Mesenchymal stem cell (in vitro differentiated cells and primary cell): Measurements from ENCODE around the gene COL4A1.

Source experiments
- DNase-seq: peaks from one replicate; pipeline ENCODE4 v3.0.0-alpha.2; 2013
- H2AFZ ChIP-seq: one replicate; pipeline ENCODE4 v1.6.1; 2013; ENCODE audit warnings: low read depth, mild to moderate bottlenecking, control low read depth, inconsistent platforms, low read length, moderate library complexity
- H2AK5ac ChIP-seq: 2 replicates; pipeline ENCODE4 v1.6.1; 2013; ENCODE audit warnings: low read length, moderate library complexity, mild to moderate bottlenecking, inconsistent platforms; ENCODE audit not compliant: severe bottlenecking
- H2BK120ac ChIP-seq: one replicate; pipeline ENCODE4 v1.6.1; 2013; ENCODE audit warnings: low read depth, mild to moderate bottlenecking, inconsistent platforms, low read length, moderate library complexity
- H2BK12ac ChIP-seq, 2 experiments: one replicate each; pipeline ENCODE4 v1.6.1; 2013; ENCODE audit warnings: inconsistent platforms in 2 of 2, low read length in 2 of 2, mild to moderate bottlenecking in 2 of 2, moderate library complexity in 2 of 2, control low read depth in 1 of 2
- H2BK15ac ChIP-seq: one replicate; pipeline ENCODE4 v1.6.1; 2013; ENCODE audit warnings: mild to moderate bottlenecking, low read depth, inconsistent platforms; ENCODE audit not compliant: poor library complexity, severe bottlenecking
- H2BK5ac ChIP-seq: 2 replicates; pipeline ENCODE4 v1.6.1; 2013; ENCODE audit warnings: low read depth, mild to moderate bottlenecking, low read length, control low read depth, inconsistent platforms; ENCODE audit not compliant: poor library complexity, severe bottlenecking
- H3K14ac ChIP-seq, 2 experiments: one replicate each; pipeline ENCODE4 v1.6.1; 2013; ENCODE audit warnings: inconsistent platforms in 2 of 2, low read length in 2 of 2, control low read depth in 1 of 2, mild to moderate bottlenecking in 1 of 2, moderate library complexity in 1 of 2
- H3K18ac ChIP-seq, 2 experiments: one replicate each; pipeline ENCODE4 v1.6.1; 2013; ENCODE audit warnings: inconsistent platforms in 2 of 2, low read length in 2 of 2, control low read depth in 1 of 2, low read depth in 1 of 2, mild to moderate bottlenecking in 1 of 2
- H3K23ac ChIP-seq, 2 experiments: one replicate each; pipeline ENCODE4 v1.6.1; 2013; ENCODE audit warnings: inconsistent platforms in 2 of 2, low read length in 2 of 2, mild to moderate bottlenecking in 2 of 2, moderate library complexity in 2 of 2, control low read depth in 1 of 2
- H3K27ac ChIP-seq: 2 replicates; pipeline ENCODE4 v1.5.1; 2013; ENCODE audit warnings: mild to moderate bottlenecking, moderate library complexity, low read length, control low read depth, inconsistent platforms; ENCODE audit not compliant: poor library complexity, severe bottlenecking
- H3K27me3 ChIP-seq, 2 experiments: 2 replicates each; pipeline versions ENCODE4 v1.6.1 to v1.7.0; 2013; ENCODE audit warnings: low read length in 2 of 2, mild to moderate bottlenecking in 2 of 2, moderate library complexity in 2 of 2, control low read depth in 1 of 2, inconsistent platforms in 1 of 2; ENCODE audit not compliant: control insufficient read depth in 1 of 2, insufficient read depth in 1 of 2
- H3K36me3 ChIP-seq, 2 experiments: 2 replicates each; pipeline versions ENCODE4 v1.6.1 to v1.7.0; 2013; ENCODE audit warnings: low read length in 2 of 2, control low read depth in 1 of 2, inconsistent platforms in 1 of 2, low read depth in 1 of 2, mild to moderate bottlenecking in 1 of 2; ENCODE audit not compliant: insufficient read depth in 2 of 2, control insufficient read depth in 1 of 2
- H3K4ac ChIP-seq, 2 experiments: one replicate each; pipeline ENCODE4 v1.6.1; 2013; ENCODE audit warnings: inconsistent platforms in 2 of 2, low read length in 2 of 2, mild to moderate bottlenecking in 2 of 2, moderate library complexity in 2 of 2, control low read depth in 1 of 2, low read depth in 1 of 2
- H3K4me1 ChIP-seq: 2 replicates; pipeline ENCODE4 v1.6.1; 2013; ENCODE audit warnings: low read depth, low read length, control low read depth; ENCODE audit not compliant: control insufficient read depth, insufficient read depth
- H3K4me2 ChIP-seq: 2 replicates; pipeline ENCODE4 v1.6.1; 2013; ENCODE audit warnings: low read length, mild to moderate bottlenecking, inconsistent platforms; ENCODE audit not compliant: poor library complexity, severe bottlenecking
- H3K4me3 ChIP-seq, 2 experiments: 2 replicates each; pipeline versions ENCODE4 v1.5.1 to v1.7.0; 2013; ENCODE audit warnings: low read length in 2 of 2, mild to moderate bottlenecking in 2 of 2, control low read depth in 1 of 2, low read depth in 1 of 2; ENCODE audit not compliant: insufficient read depth in 1 of 2
- H3K79me1 ChIP-seq: replicated peaks from 2 replicates; pipeline ENCODE4 v1.6.1; 2013; ENCODE audit warnings: mild to moderate bottlenecking, control low read depth, low read length, inconsistent platforms; ENCODE audit not compliant: poor library complexity, severe bottlenecking
- H3K9ac ChIP-seq: 2 replicates; pipeline ENCODE4 v1.7.0; 2013; ENCODE audit warnings: mild to moderate bottlenecking, low read length, moderate library complexity
- H3K9me3 ChIP-seq: 2 replicates; pipeline ENCODE4 v1.7.0; 2013; ENCODE audit warnings: mild to moderate bottlenecking, low read length; ENCODE audit not compliant: control insufficient read depth
- H4K8ac ChIP-seq: one replicate; pipeline ENCODE4 v1.6.1; 2013; ENCODE audit warnings: inconsistent platforms, mild to moderate bottlenecking, low read length, moderate library complexity
- H4K91ac ChIP-seq: one replicate; pipeline ENCODE4 v1.6.1; 2013; ENCODE audit warnings: mild to moderate bottlenecking, low read length, inconsistent platforms
- WGBS: methylation state at CpG from one replicate; pipeline ENCODE4 v1.1.7; 2013; ENCODE audit warnings: mixed read lengths; 5-methylcytosine and 5-hydroxymethylcytosine counted together

The COL4A1 gene

DNA sequence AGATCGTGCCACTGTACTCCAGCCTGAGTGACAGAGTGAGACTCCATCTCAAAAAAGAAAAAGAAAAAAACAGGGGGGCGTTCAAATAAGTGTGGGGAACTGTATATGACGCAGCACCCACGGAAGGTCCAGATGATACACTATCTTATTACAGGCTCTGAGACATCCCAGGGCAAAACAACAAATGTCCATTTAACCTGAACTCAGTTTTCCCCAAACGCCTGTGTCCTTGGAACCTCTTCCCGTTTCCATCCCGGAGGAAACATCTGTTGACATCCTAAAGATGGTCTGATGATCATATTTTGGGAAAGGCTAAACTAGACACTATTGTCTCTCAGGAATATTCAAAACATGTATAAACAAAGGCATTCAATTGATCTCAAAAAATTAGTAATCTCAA lies 72.4 kb downstream of the COL4A1 start:
- Histone ChIP-seq H2AK5ac (no peak overlapping the region), H2BK15ac (no peak overlapping the region), H4K91ac (no peak overlapping the region), H3K79me1 (peaks cover 22% of the 10 kb centered on the region), H3K4me2 (no peak overlapping the region), H3K23ac (no peak overlapping the region), H3K4me1 (peaks cover 16% of the 10 kb centered on the region), H3K18ac (no peak overlapping the region), H2BK12ac (no peak overlapping the region), H3K27ac (no peak overlapping the region), H3K4me3 (no peak overlapping the region), H3K36me3 (peaks cover 0 to 35% of the 10 kb centered on the region in 2 experiments), H3K14ac (no peak overlapping the region), H2BK120ac (no peak overlapping the region), H4K8ac (no peak overlapping the region), H3K9ac (no peak overlapping the region), H3K27me3 (no peaks in the 10 kb centered on the region), H3K9me3 (no peaks in the 10 kb centered on the region), H2BK5ac (no peak overlapping the region), H3K4ac (no peak overlapping the region), H2AFZ (no peak overlapping the region)
- 97% methylated on average over 4 of the region's 7 CpGs for WGBS
- DNase-seq, result no peak

DNA sequence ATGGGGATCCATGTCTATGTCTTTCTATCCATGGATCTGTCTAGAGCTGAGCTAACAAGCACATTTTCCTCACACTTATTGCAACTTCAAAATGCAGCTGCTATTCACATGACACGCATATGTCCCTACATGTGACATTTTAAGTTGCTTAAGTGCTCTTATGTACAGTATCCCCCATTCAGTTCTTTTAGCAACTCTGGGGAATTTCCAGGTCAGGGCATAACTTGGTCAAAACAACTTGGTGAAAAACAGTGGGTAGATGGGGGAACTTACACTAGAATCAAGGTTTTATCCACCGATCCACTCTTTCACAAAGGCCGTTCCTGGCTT lies 73.0 kb downstream of the COL4A1 start:
- Histone ChIP-seq H2BK15ac (no peak overlapping the region), H2AK5ac (no peak overlapping the region), H3K23ac (no peak overlapping the region), H4K8ac (no peak overlapping the region), H3K9ac (peak overlapping the region; percentile 82), H3K18ac (no peak overlapping the region), H2BK12ac (no peak overlapping the region), H3K9me3 (no peaks in the 10 kb centered on the region), H3K36me3 (peaks cover 0 to 35% of the 10 kb centered on the region in 2 experiments), H3K4me3 (peak overlapping the region in 1 of 2 experiments; percentile 79), H3K27me3 (no peaks in the 10 kb centered on the region), H3K79me1 (peaks cover 22% of the 10 kb centered on the region), H2BK120ac (no peak overlapping the region), H4K91ac (no peak overlapping the region), H3K27ac (no peak overlapping the region), H3K4me2 (no peak overlapping the region), H2AFZ (no peak overlapping the region), H3K14ac (no peak overlapping the region), H3K4me1 (peaks cover 16% of the 10 kb centered on the region), H3K4ac (no peak overlapping the region), H2BK5ac (no peak overlapping the region)
- peak; percentile 55 for DNase-seq
- 77% methylated on average over 3 of the region's 3 CpGs for WGBS

DNA sequence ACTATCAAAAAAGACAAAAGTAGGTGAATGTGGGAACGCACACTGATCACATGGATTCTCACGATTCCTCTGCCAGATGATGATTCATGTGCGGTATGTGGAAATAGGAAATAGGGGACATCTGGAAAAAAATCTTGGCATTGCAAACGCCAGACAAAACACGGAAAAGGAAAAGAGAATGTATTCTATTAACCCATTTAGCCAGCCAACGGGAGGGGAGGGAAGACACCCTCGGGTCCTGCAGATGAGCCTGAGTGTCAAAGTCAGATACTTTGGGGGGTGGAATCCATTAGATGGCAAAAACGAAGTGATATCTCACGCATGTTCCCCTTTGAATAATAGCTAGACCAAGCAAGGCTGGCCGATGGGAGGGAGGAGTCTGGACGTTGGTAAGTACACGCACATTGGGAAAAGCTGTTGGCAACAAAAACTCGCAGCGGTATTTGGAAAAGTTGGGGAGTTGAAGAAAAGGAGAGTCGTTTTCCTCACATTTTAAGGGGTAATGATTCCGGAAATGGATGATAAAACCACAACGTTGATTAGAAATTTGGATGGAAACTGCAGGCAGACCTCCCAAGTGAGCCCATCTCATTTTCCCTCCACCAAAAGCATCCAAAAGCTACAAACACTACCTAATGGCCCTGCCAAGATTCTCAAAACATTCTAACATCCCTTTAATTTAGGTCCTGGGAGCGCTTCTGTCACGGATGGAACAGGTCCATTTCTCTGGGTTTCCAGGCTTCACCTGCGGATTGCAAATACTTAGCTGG lies 73.6 kb downstream of the COL4A1 start:
- H3K23ac ChIP-seq, result no peak overlapping the region
- 78% methylated on average over 20 of the region's 20 CpGs for WGBS
- DNase-seq, result peak; percentile 86

DNA sequence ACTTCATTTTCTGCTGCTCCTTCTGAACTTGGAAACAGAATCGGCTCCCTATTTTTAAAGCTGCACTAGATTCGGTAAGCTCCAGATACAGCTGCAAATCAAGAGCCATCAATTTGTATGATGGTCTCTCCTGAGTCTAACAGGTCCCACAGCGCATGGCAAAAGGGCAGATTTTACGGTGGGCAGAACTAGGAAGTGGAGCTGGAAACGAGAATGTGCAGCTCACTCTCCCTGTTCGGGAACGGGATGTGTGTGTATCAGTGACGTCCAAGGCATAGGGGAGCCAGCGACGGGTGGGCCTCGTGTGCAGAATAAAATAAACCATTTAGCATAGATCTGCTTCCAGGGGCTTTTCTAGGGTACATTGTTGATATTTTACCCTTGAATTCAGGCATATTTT lies 74.2 kb downstream of the COL4A1 start:
- Histone ChIP-seq H2AFZ (no peak overlapping the region), H3K4me2 (no peak overlapping the region), H3K18ac (peak overlapping the region; percentile 0 to 65), H3K23ac (no peak overlapping the region), H3K4me3 (peak overlapping the region in 1 of 2 experiments; percentile 79), H3K4me1 (peaks cover 20% of the 10 kb centered on the region), H3K9me3 (no peaks in the 10 kb centered on the region), H3K27ac (no peak overlapping the region), H3K14ac (no peak overlapping the region), H2AK5ac (no peak overlapping the region), H2BK120ac (no peak overlapping the region), H3K36me3 (peaks cover 0 to 41% of the 10 kb centered on the region in 2 experiments), H2BK5ac (no peak overlapping the region), H2BK15ac (no peak overlapping the region), H3K9ac (peak overlapping the region; percentile 82), H4K8ac (no peak overlapping the region), H3K4ac (no peak overlapping the region), H4K91ac (no peak overlapping the region), H3K79me1 (peaks cover 28% of the 10 kb centered on the region), H2BK12ac (peak overlapping the region in 1 of 2 experiments; percentile 82), H3K27me3 (no peaks in the 10 kb centered on the region)
- 91% methylated on average over 8 of the region's 11 CpGs for WGBS
- no peak for DNase-seq

More for the DNA sequence above, 73.6 kb downstream of the COL4A1 start:
- Histone ChIP-seq H2AK5ac (no peak overlapping the region), H3K4ac (no peak overlapping the region), H2BK12ac (no peak overlapping the region), H4K91ac (no peak overlapping the region), H3K18ac (no peak overlapping the region), H2BK5ac (no peak overlapping the region), H2BK15ac (no peak overlapping the region), H3K14ac (no peak overlapping the region), H4K8ac (no peak overlapping the region), H3K4me1 (peaks cover 16% of the 10 kb centered on the region), H3K27me3 (no peaks in the 10 kb centered on the region), H3K79me1 (peaks cover 22% of the 10 kb centered on the region), H3K27ac (no peak overlapping the region), H3K4me2 (no peak overlapping the region), H3K9ac (peak overlapping the region; percentile 82), H2AFZ (no peak overlapping the region), H2BK120ac (no peak overlapping the region), H3K9me3 (no peaks in the 10 kb centered on the region), H3K36me3 (peaks cover 0 to 35% of the 10 kb centered on the region in 2 experiments), H3K4me3 (peak overlapping the region in 1 of 2 experiments; percentile 79)
